ENCODE data around the gene CDC16.

Gene CDC16

DNA sequence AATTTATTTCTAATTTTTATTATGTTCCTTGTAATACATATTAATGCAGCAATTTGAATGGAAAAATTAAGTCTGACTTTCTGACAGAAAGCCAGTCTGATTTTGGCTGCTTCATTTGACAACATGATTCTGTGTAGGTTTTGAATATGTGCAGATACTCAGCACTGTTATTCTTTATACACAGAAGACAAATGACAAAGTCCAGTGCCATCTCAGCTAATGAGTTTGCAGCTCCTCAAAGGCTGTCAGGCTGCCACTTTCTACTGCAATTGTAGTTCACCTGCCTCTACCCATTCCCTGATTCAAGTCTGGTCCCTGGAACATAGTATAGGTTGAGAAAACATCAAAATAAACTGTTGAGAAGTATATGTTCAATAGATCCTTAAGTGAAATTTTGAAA, 76.7 kb downstream of the CDC16 start:
- Histone ChIP-seq H2AFZ (ENCODE audit: low read length) (no peak overlapping the region), H3K4me1 (ENCODE audit: insufficient read depth, low read length, poor library complexity, severe bottlenecking) (peaks cover 35% of the 10 kb centered on the region), H3K36me3 (ENCODE audit: insufficient read depth, low read length) (peaks cover 6% of the 10 kb centered on the region; the same call in 1 of the 2 replicates), H3K79me2 (ENCODE audit: insufficient read depth, low read length) (peaks cover 27% of the 10 kb centered on the region), H3K4me2 (ENCODE audit: low read depth, low read length, poor library complexity, severe bottlenecking) (peak overlapping the region; percentile 15), H3K9me2 (replicated peaks; ENCODE audit: low read depth, low read length) (no peaks in the 10 kb centered on the region), H4K20me1 (ENCODE audit: insufficient read depth, low read length, poor library complexity, severe bottlenecking) (peaks cover 15% of the 10 kb centered on the region), H3K27me3 (ENCODE audit: insufficient read depth, low read length, poor library complexity, severe bottlenecking) (no peaks in the 10 kb centered on the region), H3K9ac (ENCODE audit: low read depth, low read length, poor library complexity, severe bottlenecking) (peak overlapping the region; percentile 10), H3K4me3 (ENCODE audit: low read length, poor library complexity, severe bottlenecking) (no peak overlapping the region), H3F3A (ENCODE audit: low read depth) (peaks cover 10% of the 10 kb centered on the region), H3K9me3 (ENCODE audit: insufficient read depth, low read depth, low read length) (no peaks in the 10 kb centered on the region)
- TF ChIP-seq, protein P1, sequence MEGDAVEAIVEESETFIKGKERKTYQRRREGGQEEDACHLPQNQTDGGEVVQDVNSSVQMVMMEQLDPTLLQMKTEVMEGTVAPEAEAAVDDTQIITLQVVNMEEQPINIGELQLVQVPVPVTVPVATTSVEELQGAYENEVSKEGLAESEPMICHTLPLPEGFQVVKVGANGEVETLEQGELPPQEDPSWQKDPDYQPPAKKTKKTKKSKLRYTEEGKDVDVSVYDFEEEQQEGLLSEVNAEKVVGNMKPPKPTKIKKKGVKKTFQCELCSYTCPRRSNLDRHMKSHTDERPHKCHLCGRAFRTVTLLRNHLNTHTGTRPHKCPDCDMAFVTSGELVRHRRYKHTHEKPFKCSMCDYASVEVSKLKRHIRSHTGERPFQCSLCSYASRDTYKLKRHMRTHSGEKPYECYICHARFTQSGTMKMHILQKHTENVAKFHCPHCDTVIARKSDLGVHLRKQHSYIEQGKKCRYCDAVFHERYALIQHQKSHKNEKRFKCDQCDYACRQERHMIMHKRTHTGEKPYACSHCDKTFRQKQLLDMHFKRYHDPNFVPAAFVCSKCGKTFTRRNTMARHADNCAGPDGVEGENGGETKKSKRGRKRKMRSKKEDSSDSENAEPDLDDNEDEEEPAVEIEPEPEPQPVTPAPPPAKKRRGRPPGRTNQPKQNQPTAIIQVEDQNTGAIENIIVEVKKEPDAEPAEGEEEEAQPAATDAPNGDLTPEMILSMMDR (conservative IDR thresholded peaks at IDR 0.05; ENCODE audit: low read length): no peak
- no peak for TF ChIP-seq EZH2phosphoT487 (IDR thresholded peaks at IDR 0.05; ENCODE audit: borderline replicate concordance)

DNA sequence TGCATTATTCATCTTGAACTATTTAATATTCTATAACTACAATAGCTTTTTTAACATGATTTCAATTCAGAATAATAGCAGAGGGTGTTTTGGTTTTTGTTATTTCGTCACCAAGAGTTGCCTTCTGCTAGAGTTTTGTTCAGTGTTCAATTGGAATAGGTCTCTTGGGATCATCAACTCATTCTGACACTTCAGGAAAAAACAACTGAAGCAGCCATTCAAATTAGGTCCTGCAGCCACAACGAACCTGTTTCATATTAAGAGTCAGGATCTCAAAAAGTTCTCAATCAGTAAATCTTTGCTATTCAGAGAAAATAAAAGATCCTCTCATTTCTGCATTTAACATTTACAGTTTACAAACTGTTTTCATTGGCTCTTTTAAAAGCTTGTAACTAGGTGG, 77.2 kb downstream of the CDC16 start:
- peaks cover 10% of the 10 kb centered on the region for H3F3A ChIP-seq (ENCODE audit: low read depth)
- peak overlapping the region; percentile 15 for H3K4me2 ChIP-seq (ENCODE audit: low read depth, low read length, poor library complexity, severe bottlenecking)
- no peak overlapping the region for H2AFZ ChIP-seq (ENCODE audit: low read length)

DNA sequence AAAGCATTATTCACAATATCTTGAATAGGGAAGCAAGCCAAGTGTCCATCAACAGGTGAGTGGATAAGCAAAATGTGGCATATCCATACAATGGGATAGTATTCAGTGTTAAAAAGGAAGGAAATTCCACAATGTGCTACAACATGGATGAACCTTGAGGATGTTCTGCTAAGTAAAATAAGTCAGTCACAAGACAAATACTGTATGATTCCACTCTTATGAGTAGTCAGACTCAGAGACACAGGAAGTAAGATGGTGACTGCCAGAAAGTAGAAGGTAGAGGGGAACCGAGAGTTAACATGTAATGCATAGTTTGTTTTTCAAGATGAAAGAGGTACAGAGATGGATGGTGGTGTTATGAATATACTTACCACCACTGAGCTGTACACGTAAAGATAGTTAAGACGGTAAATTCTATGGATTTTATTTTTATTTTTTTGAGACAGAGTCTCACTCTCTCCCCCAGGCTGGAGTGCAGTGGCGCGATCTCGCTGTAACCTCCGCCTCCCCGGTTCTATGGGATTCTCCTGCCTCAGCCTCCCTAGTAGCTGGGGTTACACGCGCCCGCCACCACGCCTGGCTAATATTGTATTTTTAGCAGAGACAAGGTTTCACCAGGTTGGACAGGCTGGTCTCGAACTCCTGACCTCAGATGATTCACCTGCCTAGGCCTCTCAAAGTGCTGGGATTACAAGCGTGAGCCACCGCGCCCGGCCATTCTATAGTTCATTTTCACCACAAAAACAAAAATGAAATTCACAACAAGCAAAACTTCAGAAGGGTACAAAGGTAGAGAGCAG, 78.6 kb downstream of the CDC16 start:
- peak overlapping the region; percentile 88 for H2AFZ ChIP-seq (ENCODE audit: low read length)
- no peaks in the 10 kb centered on the region for H3K36me3 ChIP-seq (ENCODE audit: insufficient read depth, low read length)
- H3K27me3 ChIP-seq (ENCODE audit: insufficient read depth, low read length, poor library complexity, severe bottlenecking): no peaks in the 10 kb centered on the region
- H3K4me2 ChIP-seq (ENCODE audit: low read depth, low read length, poor library complexity, severe bottlenecking): peak overlapping the region; percentile 92
- no peaks in the 10 kb centered on the region for H3K9me2 ChIP-seq (replicated peaks; ENCODE audit: low read depth, low read length)
- peak overlapping the region; percentile 84 for H3K4me3 ChIP-seq (ENCODE audit: low read length, poor library complexity, severe bottlenecking)
- H3K9ac ChIP-seq (ENCODE audit: low read depth, low read length, poor library complexity, severe bottlenecking): peak overlapping the region; percentile 95
- H3K4me1 ChIP-seq (ENCODE audit: insufficient read depth, low read length, poor library complexity, severe bottlenecking): peaks cover 50% of the 10 kb centered on the region
- no peaks in the 10 kb centered on the region for H3K9me3 ChIP-seq (ENCODE audit: insufficient read depth, low read depth, low read length)
- H3F3A ChIP-seq (ENCODE audit: low read depth): peaks cover 10% of the 10 kb centered on the region
- H3K79me2 ChIP-seq (ENCODE audit: insufficient read depth, low read length): peaks cover 46% of the 10 kb centered on the region
- TF ChIP-seq EZH2phosphoT487 (IDR thresholded peaks at IDR 0.05; ENCODE audit: borderline replicate concordance): no peak
- TF ChIP-seq, protein P1 (conservative IDR thresholded peaks at IDR 0.05; ENCODE audit: low read length): no peak
- peaks cover 33% of the 10 kb centered on the region for H4K20me1 ChIP-seq (ENCODE audit: insufficient read depth, low read length, poor library complexity, severe bottlenecking)

More for the DNA sequence above, 77.2 kb downstream of the CDC16 start:
- Histone ChIP-seq H4K20me1 (ENCODE audit: insufficient read depth, low read length, poor library complexity, severe bottlenecking) (peaks cover 20% of the 10 kb centered on the region), H3K27me3 (ENCODE audit: insufficient read depth, low read length, poor library complexity, severe bottlenecking) (no peaks in the 10 kb centered on the region), H3K9me2 (replicated peaks; ENCODE audit: low read depth, low read length) (no peaks in the 10 kb centered on the region), H3K79me2 (ENCODE audit: insufficient read depth, low read length) (peaks cover 33% of the 10 kb centered on the region), H3K36me3 (ENCODE audit: insufficient read depth, low read length) (peaks cover 4% of the 10 kb centered on the region; the same call in 1 of the 2 replicates), H3K4me1 (ENCODE audit: insufficient read depth, low read length, poor library complexity, severe bottlenecking) (peaks cover 39% of the 10 kb centered on the region), H3K9me3 (ENCODE audit: insufficient read depth, low read depth, low read length) (no peaks in the 10 kb centered on the region), H3K4me3 (ENCODE audit: low read length, poor library complexity, severe bottlenecking) (no peak overlapping the region), H3K9ac (ENCODE audit: low read depth, low read length, poor library complexity, severe bottlenecking) (peak overlapping the region; percentile 10)
- no peak for TF ChIP-seq EZH2phosphoT487 (IDR thresholded peaks at IDR 0.05; ENCODE audit: borderline replicate concordance)
- TF ChIP-seq, protein P1 (conservative IDR thresholded peaks at IDR 0.05; ENCODE audit: low read length): no peak

All from Loucy (cell line).